GM23248 (cell line): Measurements from ENCODE around the gene SPATA24. TPM values are rescaled to one million over a fixed set of nuclear protein-coding genes. Genes with fewer than 3 reads are reported as not detected.

Experiments
- DNase-seq: peaks from one replicate; pipeline ENCODE4 v3.0.0-alpha.2; 2015
- H2AFZ ChIP-seq: fragments of 200-600 bp; sonication (generic); 2 replicates; pipeline ENCODE4 v1.6.1; 2016; ENCODE audit warnings: antibody characterized with exemption
- H3F3A ChIP-seq: fragments of 200-600 bp; sonication (generic); 2 replicates; pipeline ENCODE4 v1.6.1; 2016; ENCODE audit warnings: mild to moderate bottlenecking, antibody characterized with exemption, mixed run types; ENCODE audit not compliant: insufficient read depth
- H3K27ac ChIP-seq: fragments of 200-600 bp; sonication (generic); 2 replicates; pipeline ENCODE4 v1.5.1; 2016; ENCODE audit warnings: mild to moderate bottlenecking
- H3K27me3 ChIP-seq: fragments of 200-600 bp; sonication (generic); replicated peaks from 2 replicates; pipeline ENCODE4 v1.6.1; 2016; ENCODE audit warnings: mild to moderate bottlenecking; ENCODE audit not compliant: insufficient read depth
- H3K36me3 ChIP-seq: fragments of 200-600 bp; sonication (generic); 2 replicates; pipeline ENCODE4 v1.6.1; 2016; ENCODE audit warnings: low read depth, mild to moderate bottlenecking
- H3K4me1 ChIP-seq: fragments of 200-600 bp; sonication (generic); 2 replicates; pipeline ENCODE4 v1.6.1; 2016; ENCODE audit warnings: mild to moderate bottlenecking; ENCODE audit not compliant: insufficient read depth
- H3K4me2 ChIP-seq: fragments of 200-600 bp; sonication (generic); one replicate; pipeline ENCODE4 v1.6.1; 2016; ENCODE audit warnings: mild to moderate bottlenecking; ENCODE audit not compliant: unreplicated experiment
- H3K4me3 ChIP-seq: fragments of 200-600 bp; sonication (generic); 2 replicates; pipeline ENCODE4 v1.5.1; 2016; ENCODE audit warnings: mild to moderate bottlenecking
- H3K79me2 ChIP-seq: fragments of 200-600 bp; sonication (generic); 2 replicates; pipeline ENCODE4 v1.6.1; 2016; ENCODE audit warnings: mild to moderate bottlenecking; ENCODE audit not compliant: insufficient read depth
- H3K9ac ChIP-seq: fragments of 200-600 bp; sonication (generic); 2 replicates; pipeline ENCODE4 v1.6.1; 2016; ENCODE audit warnings: mild to moderate bottlenecking
- H3K9me2 ChIP-seq: fragments of 200-600 bp; sonication (generic); 2 replicates; pipeline ENCODE4 v1.6.1; 2016; ENCODE audit warnings: mixed run types, mild to moderate bottlenecking, moderate library complexity; ENCODE audit not compliant: insufficient read depth
- H3K9me3 ChIP-seq: fragments of 200-600 bp; sonication (generic); one replicate; pipeline ENCODE4 v1.6.1; 2017; ENCODE audit warnings: low read depth
- H4K20me1 ChIP-seq: fragments of 200-600 bp; sonication (generic); 2 replicates; pipeline ENCODE4 v1.6.0; 2016; ENCODE audit not compliant: insufficient read depth
- EZH2 ChIP-seq: fragments of 200-600 bp; sonication (generic); IDR thresholded peaks from 2 replicates; pipeline ENCODE4 v1.6.1; 2018; ENCODE audit warnings: antibody characterized with exemption, mild to moderate bottlenecking; ENCODE audit not compliant: insufficient read depth, poor library complexity, severe bottlenecking
- EZH2phosphoT487 ChIP-seq: fragments of 200-600 bp; sonication (generic); IDR thresholded peaks from 2 replicates; pipeline ENCODE4 v1.6.1; 2018; ENCODE audit warnings: antibody characterized with exemption, moderate library complexity, mild to moderate bottlenecking, low read depth; ENCODE audit not compliant: insufficient read depth
- WGBS, 2 experiments: methylation state at CpG; one replicate each; pipeline ENCODE4 v1.1.6; 2015 to 2017; ENCODE audit warnings: low lambda C conversion rate in 2 of 2, low coverage in 1 of 2; ENCODE audit errors: missing lambda C conversion rate in 2 of 2; 5-methylcytosine and 5-hydroxymethylcytosine counted together
- in situ Hi-C: fragments of 300-500 bp; cut with MboI; formaldehyde crosslinking; loops from 2 replicates; pipeline ENCODE4 v1.15.0; 2020
- polyA plus RNA-seq: library from polyadenylated mRNA; unstranded; fragments of >200 nt; fragmentation: Nextera tagmentation; extraction: Ambion mirVana; gene quantifications from 2 replicates; pipeline ENCODE4 v1.2.1, GENCODE V29; 2016
- total RNA-seq: library from RNA; depleted of rRNA; stranded (reverse); fragments of >200 nt; shearing (Covaris generic); gene quantifications from 2 replicates; pipeline ENCODE4 v1.2.3, GENCODE V29; 2014

Gene SPATA24
- total and polyA plus RNA-seq, 2 experiments from 2014 or later = 0.43 to 4.3 TPM

- H3K9ac ChIP-seq = peak overlapping the region; percentile 37
- H3K9me3 ChIP-seq = no peaks in the 10 kb centered on the region
- peak overlapping the region; percentile 74 for H2AFZ ChIP-seq
- H3K27me3 ChIP-seq = peaks cover 9% of the 10 kb centered on the region
- peak; percentile 77 for DNase-seq
- no peaks in the 10 kb centered on the region for H3K9me2 ChIP-seq
- no peaks in the 10 kb centered on the region for H4K20me1 ChIP-seq
- H3K36me3 ChIP-seq = no peaks in the 10 kb centered on the region
- WGBS, 2 experiments = 6 to 8% methylated on average over 51 to 73 of the region's 77 CpGs
- H3K4me2 ChIP-seq = peak overlapping the region; percentile 49
- H3K4me3 ChIP-seq = peak overlapping the region; percentile 65
- no peaks in the 10 kb centered on the region for H3K79me2 ChIP-seq
- in situ Hi-C loops = no loop called here
- H3K27ac ChIP-seq = no peak overlapping the region
- TF ChIP-seq EZH2phosphoT487 (no peak), EZH2 (no peak)
- 0 out of 2 replicates have a peak, but pooled peaks cover 4% of the 10 kb centered on the region for H3K4me1 ChIP-seq
- no peaks in the 10 kb centered on the region for H3F3A ChIP-seq
Measured at GRCh38 chr5:139392678-139393496, 11.0 kb downstream of the SPATA24 start.

GRCh38 chr5:139392324-139392677, 11.6 kb downstream of the SPATA24 start:
- WGBS, 2 experiments = 38 to 40% methylated on average over 14 to 15 of the region's 36 CpGs
- H3K27me3 ChIP-seq = peaks cover 9% of the 10 kb centered on the region
- H3K27ac ChIP-seq = no peak overlapping the region
- no peaks in the 10 kb centered on the region for H3K9me2 ChIP-seq
- no peaks in the 10 kb centered on the region for H3K79me2 ChIP-seq
- 0 out of 2 replicates have a peak, but pooled peaks cover 4% of the 10 kb centered on the region for H3K4me1 ChIP-seq
- H2AFZ ChIP-seq = peak overlapping the region; percentile 74; the same call in 1 of the 2 replicates
- no peaks in the 10 kb centered on the region for H3K9me3 ChIP-seq
- TF ChIP-seq EZH2 = no peak
- no peak overlapping the region for H3K4me2 ChIP-seq
- 0 out of 2 replicates have a peak overlapping the region, but pooled peaks have one; percentile 24 for H3K9ac ChIP-seq
- no peaks in the 10 kb centered on the region for H3K36me3 ChIP-seq
- H3K4me3 ChIP-seq = peak overlapping the region; percentile 4; the same call in 1 of the 2 replicates
- in situ Hi-C loops = no loop called here
- no peaks in the 10 kb centered on the region for H4K20me1 ChIP-seq
- no peak for DNase-seq
- H3F3A ChIP-seq = no peaks in the 10 kb centered on the region

GRCh38 chr5:139391570-139392323, 12.1 kb downstream of the SPATA24 start:
- Histone ChIP-seq H2AFZ (peak overlapping the region; percentile 61), H4K20me1 (no peaks in the 10 kb centered on the region), H3K27me3 (peaks cover 9% of the 10 kb centered on the region), H3K9me2 (no peaks in the 10 kb centered on the region), H3F3A (no peaks in the 10 kb centered on the region), H3K4me3 (peak overlapping the region; percentile 4; the same call in 1 of the 2 replicates), H3K27ac (peak overlapping the region; percentile 35), H3K79me2 (no peaks in the 10 kb centered on the region), H3K4me2 (peak overlapping the region; percentile 35), H3K9ac (peak overlapping the region; percentile 24), H3K4me1 (0 out of 2 replicates have a peak, but pooled peaks cover 4% of the 10 kb centered on the region), H3K9me3 (no peaks in the 10 kb centered on the region), H3K36me3 (no peaks in the 10 kb centered on the region)
- in situ Hi-C loops = no loop called here
- DNase-seq = peak; percentile 60
- WGBS, 2 experiments = 62% methylated on average over 28 to 33 of the region's 33 CpGs
- TF ChIP-seq EZH2 (no peak), EZH2phosphoT487 (no peak)

DNA sequence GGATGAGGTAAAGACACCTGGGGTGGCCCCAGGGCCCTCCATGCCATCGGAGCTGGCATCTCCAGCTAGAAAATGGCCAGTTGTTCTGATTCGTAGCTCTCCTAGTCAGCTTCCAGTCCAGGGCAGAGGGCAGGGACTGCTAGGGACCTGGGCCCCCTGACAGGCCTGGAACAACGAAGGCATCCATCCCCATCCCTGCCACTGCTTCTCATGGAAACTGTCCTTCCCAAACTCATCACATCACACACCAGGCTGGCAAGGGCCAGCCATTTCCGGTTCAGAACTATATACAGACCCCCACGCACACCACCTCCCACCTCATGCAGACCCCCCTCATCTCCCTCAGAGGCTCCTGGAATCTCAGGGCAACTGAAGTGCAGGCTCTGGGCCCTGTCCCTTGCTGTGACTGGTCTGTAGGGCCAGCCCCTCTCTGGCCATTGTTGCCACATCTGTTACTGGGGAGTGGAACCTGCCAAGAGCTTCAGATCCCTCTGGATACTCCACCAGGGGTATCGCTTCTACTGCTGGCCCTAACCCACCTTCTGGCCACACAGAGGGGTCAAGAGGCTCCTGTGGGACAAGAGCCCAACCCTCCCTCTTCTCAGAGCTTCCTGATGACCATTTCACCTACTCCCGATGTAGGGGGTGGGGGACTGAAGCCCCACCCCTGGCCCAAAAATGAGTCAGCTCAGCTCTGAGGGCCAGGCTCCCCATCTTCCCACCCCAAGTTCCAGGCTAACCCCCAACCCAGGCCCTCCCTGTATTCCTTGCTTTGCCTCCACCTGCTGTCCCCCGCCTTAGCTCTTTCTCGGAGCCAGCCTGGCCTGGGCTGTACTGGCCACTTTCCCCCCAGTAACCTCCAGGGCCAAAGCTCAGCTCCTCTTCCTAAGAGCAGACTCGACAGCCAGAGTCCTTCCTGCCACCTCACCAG, 13.0 kb downstream of the SPATA24 start:
- DNase-seq = no peak
- Histone ChIP-seq H3K36me3 (no peaks in the 10 kb centered on the region), H3K9ac (0 out of 2 replicates have a peak overlapping the region, but pooled peaks have one; percentile 24), H4K20me1 (no peaks in the 10 kb centered on the region), H2AFZ (peak overlapping the region; percentile 61), H3K79me2 (no peaks in the 10 kb centered on the region), H3K27ac (peak overlapping the region; percentile 35), H3K27me3 (peaks cover 9% of the 10 kb centered on the region), H3K4me2 (peak overlapping the region; percentile 35), H3F3A (0 out of 2 replicates have a peak, but pooled peaks cover 5% of the 10 kb centered on the region), H3K4me1 (peaks cover 5% of the 10 kb centered on the region; the same call in 1 of the 2 replicates), H3K4me3 (no peak overlapping the region), H3K9me2 (no peaks in the 10 kb centered on the region), H3K9me3 (no peaks in the 10 kb centered on the region)
- 81 to 87% methylated on average over 9 to 10 of the region's 10 CpGs for WGBS, 2 experiments
- in situ Hi-C loops = no loop called here
- TF ChIP-seq EZH2phosphoT487 = no peak
- no peak for TF ChIP-seq EZH2
